GM12892 (cell line): ENCODE results near the gene MGLL.

ENCODE experiments used
- POLR2A ChIP-seq: IDR thresholded peaks from 2 replicates; pipeline ENCODE4 v1.6.1; 2011; ENCODE audit warnings: low read depth, low read length, control low read depth
- POLR2AphosphoS5 ChIP-seq: IDR thresholded peaks from 2 replicates; pipeline ENCODE4 v1.6.1; 2011; ENCODE audit warnings: low read depth, low read length, control low read depth
- TAF1 ChIP-seq: IDR thresholded peaks from 2 replicates; pipeline ENCODE4 v1.6.1; 2011; ENCODE audit warnings: low read depth, mild to moderate bottlenecking, control low read depth, low read length, borderline replicate concordance

DNA sequence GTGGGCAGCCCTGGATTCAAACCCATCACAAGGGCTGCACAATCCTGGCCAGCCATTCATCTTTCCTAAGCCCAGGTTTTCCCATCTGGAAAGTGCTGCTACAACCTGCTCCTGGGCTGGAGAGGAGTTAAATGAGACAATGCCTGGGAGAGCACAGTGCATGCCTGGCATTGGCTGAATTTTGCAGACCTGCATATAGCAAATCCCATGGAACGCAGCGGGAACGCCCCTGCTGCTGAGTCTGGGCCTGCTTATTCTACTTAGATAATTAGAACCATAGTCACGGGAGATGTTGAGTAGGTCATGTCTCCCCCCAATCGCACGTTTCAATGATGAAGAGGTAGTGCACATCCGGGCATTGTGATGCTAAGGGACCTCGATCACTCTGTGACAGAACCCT, 102.9 kb downstream of the MGLL start:
- no peak for TF ChIP-seq POLR2A
- no peak for TF ChIP-seq POLR2AphosphoS5
- no peak for TF ChIP-seq TAF1
